HT-29 (cell line): ENCODE data around the gene KCNQ1. TPM values are rescaled to one million over a fixed set of nuclear protein-coding genes. Genes with fewer than 3 reads are reported as not detected.

Experiments
- DNase-seq: peaks from one replicate; pipeline ENCODE4 v3.0.0-alpha.2; 2015; ENCODE audit warnings: low spot score
- total RNA-seq: library from RNA; depleted of rRNA; stranded (reverse); fragments of >200 nt; shearing (Covaris generic); gene quantifications from 2 replicates; pipeline ENCODE4 v1.2.3, GENCODE V29; 2014

The KCNQ1 gene
- total RNA-seq, 1 experiment from 2014 or later = 9.9 TPM

DNA sequence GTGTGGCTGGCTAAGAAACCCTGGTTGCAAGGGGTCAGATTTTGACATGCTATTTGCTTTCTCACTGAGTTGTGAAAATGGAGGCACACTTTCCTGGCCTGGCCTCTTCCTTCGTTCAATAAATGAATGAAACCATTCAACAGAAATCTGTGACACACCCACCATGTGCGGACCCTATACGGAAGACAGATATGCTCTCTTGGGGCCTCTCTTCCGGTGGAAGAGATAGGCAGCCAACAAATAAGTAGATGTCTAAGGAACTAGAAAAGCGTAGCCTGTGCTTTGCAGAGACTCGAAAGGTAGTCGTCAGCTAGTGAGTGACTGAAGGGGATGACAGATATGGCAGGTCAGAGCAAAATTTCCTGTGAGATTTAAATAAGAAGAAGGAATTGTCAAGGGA lies 249.7 kb downstream of the KCNQ1 start:
- DNase-seq = no peak

DNA sequence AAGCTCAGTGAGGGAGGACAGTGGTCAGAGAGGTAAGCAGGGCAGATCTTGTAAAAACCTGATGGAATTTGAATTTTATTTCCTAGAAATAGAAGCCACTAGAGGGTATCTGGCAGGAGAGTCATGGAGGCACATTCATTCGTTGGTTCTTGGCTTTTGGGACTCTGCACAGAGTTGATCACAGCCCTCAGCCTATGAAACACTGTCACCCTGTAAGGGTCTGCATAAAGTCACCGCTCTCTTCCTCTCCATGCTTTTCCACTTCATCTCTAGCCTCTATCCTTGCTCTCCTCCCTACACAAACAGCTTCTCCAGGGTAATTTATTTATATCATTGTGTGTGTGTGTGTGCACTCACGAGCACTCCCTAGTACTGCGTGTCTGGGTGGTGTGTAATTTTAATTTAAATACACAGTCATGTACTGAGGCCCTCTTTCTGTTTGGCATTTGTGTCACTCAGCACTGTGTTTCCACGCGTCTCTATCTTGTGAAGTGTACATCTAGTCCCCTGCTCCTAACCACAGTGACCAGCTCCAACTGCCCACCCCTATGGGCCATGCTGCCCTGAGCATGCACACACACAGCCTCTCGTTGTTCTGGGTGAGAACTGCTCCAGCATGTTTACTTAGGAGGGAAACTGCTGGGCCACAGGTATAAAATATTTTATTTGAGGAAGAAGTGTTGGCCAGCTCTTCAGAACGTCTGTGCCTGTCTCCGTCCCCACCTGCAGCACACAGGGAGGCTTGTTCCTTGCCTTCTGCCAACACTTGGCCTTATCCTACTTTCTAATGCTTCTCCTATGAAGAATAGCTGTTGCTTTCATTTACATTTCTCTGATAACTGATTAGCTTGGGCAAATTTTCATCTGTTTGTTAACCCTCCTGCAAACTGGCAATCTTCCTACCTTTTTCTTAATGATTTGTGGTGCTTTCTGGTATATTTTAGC lies 250.5 kb downstream of the KCNQ1 start:
- no peak for DNase-seq

DNA sequence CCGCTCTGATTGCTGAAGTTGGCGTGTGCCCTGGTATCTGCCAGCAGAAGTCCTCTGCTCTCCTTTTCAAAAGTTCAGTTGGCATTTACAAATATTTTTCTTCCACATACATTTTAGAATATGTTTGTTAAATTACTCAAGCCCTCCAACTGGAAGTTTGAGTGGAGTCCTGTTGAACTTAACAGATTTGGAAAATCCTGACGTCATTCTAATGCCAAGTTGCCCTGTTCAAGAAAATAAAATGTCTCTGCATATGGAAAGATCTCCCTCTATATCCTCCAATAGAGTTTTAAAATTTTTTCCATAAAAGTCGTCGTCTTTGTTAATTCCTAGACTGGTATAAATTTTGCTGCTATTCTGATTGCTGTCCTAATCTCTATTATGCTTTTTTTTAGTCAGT lies 251.6 kb downstream of the KCNQ1 start:
- DNase-seq = no peak

- peak; percentile 26 for DNase-seq
Measured at GRCh38 chr11:2697866-2698265, 253.1 kb downstream of the KCNQ1 start.

- DNase-seq = peak; percentile 36
Measured at GRCh38 chr11:2698386-2699184, 253.8 kb downstream of the KCNQ1 start.

GRCh38 chr11:2699185-2699530 lies 254.3 kb downstream of the KCNQ1 start:
- DNase-seq = peak; percentile 41

GRCh38 chr11:2699531-2700414 lies 255.0 kb downstream of the KCNQ1 start, which contains the start of gene KCNQ1OT1:
Gene KCNQ1OT1 (minus strand): TSS chr11:2699994.
- DNase-seq = peak; percentile 96

DNA sequence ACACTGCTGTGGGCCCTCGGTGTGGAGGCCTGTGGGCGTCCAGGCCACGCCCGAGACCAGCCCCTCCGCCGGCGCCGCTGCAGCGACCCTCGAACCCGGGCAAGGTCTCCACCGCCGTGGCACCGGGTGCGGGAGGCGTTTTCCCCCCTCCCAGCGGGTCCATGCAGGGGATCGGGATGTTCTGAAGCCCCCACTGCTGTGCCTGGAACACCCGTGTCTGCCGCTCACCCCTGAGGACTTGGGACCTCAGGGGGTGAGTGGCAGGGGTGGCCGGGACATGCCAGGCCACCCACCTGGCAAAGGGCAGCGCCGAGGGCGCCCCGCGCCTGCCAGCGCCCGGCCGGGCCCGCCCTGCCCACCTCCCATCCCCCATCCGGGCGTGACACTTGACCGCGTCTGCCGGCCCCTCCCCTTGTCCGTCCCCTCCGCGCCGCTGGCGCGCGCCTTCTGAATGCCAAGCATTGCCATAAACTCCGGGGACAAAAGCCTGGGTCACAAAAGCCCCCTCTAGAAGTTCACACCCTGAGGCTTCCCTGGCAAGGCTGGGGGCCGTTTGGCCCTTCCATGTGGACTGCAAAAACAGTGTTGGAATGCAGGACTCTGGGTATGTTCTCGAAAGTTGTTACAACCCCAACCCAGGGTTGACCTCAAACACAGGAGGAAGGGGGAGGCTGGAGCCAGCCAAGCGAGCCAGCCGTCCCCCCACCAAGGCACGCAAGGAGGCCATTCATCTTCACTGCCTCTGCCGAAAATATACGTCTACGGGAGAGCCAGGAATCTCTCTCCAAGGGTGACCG lies 255.8 kb downstream of the KCNQ1 start:
- peak; percentile 63 for DNase-seq

DNA sequence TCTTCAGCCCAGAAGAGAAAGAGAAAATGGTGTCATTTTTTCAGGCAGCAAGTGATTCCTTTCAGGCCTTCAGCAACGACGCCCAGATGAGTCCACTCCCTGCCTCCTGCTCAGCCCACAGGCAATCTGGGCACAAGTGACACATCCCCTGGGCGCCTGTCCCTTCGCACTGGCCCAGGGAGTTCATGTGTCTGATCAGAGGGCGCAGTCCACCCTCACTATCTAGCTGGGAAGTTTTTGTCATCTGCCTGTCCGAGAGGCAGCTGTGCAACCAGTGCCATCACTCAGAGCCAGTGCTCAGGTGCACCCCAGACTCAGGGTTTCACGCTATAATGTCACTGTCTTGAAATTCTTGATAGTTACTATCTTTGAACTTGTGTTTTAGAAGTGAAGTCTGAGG lies 256.4 kb downstream of the KCNQ1 start:
- no peak for DNase-seq

DNA sequence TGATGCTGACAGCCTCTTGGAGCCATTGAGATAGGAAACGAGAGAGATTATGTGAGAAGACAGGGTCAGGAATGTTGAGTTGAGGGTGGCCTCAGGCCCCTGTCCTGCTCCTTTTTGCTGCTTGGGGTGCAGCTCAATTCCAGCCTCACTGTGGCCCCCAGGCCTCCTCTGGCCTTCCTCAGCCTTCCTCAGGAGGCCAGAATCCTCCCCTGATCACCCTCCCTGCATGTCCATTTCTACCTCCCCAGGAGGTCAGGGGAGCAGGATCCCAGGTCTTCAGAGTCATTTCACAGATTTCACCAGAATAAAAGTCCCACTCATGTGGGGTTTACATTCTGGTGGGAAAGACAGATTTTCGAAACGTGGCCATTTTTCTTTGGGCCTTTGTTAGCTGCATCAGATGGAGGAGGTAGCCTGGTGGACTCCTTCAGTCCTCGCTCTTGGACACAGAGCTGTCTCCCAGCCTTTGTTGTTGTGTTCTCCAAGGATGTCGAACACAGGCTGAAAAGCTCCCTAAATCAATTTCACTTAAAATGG lies 257.2 kb downstream of the KCNQ1 start:
- no peak for DNase-seq

GRCh38 chr11:2702771-2703362 lies 258.1 kb downstream of the KCNQ1 start:
- DNase-seq = no peak

- no peak for DNase-seq
Measured at GRCh38 chr11:2703363-2704141, 258.7 kb downstream of the KCNQ1 start.

- DNase-seq = no peak
Measured at GRCh38 chr11:2704356-2704755, 259.5 kb downstream of the KCNQ1 start.

GRCh38 chr11:2704896-2705606 lies 260.2 kb downstream of the KCNQ1 start:
- no peak for DNase-seq

GRCh38 chr11:2706321-2706720 lies 261.5 kb downstream of the KCNQ1 start:
- no peak for DNase-seq

- DNase-seq = no peak
Measured at GRCh38 chr11:2707736-2708135, 262.9 kb downstream of the KCNQ1 start.

DNA sequence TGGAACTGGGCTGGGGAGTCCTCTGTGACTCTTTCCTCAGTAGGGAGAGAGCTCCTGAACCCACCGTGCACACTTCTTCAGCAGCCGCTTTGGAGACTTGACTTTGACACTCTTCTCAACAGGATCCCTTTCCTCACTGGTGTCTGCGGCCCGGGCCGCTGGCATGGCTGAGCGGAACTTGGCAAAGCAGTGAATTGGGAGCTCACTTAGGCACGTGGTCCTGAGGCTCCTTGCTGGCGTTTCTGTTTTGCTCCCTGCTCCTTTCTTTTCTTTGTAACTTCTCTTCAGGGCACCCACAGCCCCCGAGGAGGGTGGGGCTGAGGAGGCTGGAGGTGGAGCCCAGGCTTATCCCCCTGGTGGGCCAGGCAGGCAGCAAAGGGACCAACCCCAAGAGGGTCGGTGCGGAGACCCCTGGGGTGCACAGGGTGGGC lies 263.4 kb downstream of the KCNQ1 start:
- DNase-seq = no peak

- DNase-seq = no peak
Measured at GRCh38 chr11:2708757-2709281, 264.0 kb downstream of the KCNQ1 start.
